ENCODE measurements around the gene IP6K1.
"Not testable (repeated sequence)": the region's sequence is repeated elsewhere in the genome, so short reads cannot be mapped to it uniquely, and the experiment has no call there.

The IP6K1 gene

DNA sequence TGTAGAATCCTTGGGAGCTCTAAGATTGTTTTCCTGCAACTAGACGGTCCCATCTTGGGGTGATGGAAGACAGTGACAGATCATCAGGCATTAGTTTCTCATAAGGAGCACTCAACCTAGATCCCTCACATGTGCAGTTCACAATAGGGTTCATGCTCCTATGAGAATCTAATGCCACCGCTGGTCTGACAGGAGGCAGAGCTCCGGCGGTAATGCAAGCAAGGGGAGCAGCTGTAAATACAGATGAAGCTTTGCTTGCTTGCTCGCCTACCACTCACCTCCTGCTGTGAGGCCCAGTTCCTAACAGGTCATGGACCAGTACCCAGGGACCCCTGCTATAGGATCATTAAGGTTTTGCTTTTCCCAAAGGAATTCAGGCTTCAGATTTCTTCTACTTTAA is 37.5 kb downstream of the IP6K1 start:
- H3K4me3 ChIP-seq (ENCODE audit: low read depth in 1 of 5, low read length in 5 of 5); H3K27ac ChIP-seq (ENCODE audit: low read depth, low read length); H3K4me1 ChIP-seq (ENCODE audit: control insufficient read depth in 5 of 5, insufficient read depth in 5 of 5, low read length in 5 of 5); H3K9me3 ChIP-seq (ENCODE audit: control insufficient read depth in 5 of 5, low read length in 5 of 5); H3K9ac ChIP-seq (ENCODE audit: low read length in 5 of 5); H3K27me3 ChIP-seq (ENCODE audit: control insufficient read depth in 5 of 5, insufficient read depth in 4 of 5, low read length in 5 of 5): not testable (repeated sequence)
- H3K36me3 ChIP-seq (ENCODE audit: control insufficient read depth in 5 of 5, insufficient read depth in 5 of 5, low read length in 5 of 5): peaks cover 6 to 26% (median 19%) of the 10 kb centered on the region in 5 donors

GRCh38 chr3:49747792-49748480 is 38.4 kb downstream of the IP6K1 start:
- Histone ChIP-seq H3K4me3 (ENCODE audit: low read depth in 1 of 5, low read length in 5 of 5) (no peak overlapping the region), H3K36me3 (ENCODE audit: control insufficient read depth in 5 of 5, insufficient read depth in 5 of 5, low read length in 5 of 5) (peaks cover 6 to 33% (median 20%) of the 10 kb centered on the region in 5 donors), H3K27me3 (ENCODE audit: control insufficient read depth in 5 of 5, insufficient read depth in 4 of 5, low read length in 5 of 5) (no peaks in the 10 kb centered on the region), H3K9ac (ENCODE audit: low read length in 5 of 5) (no peak overlapping the region), H3K27ac (ENCODE audit: low read depth, low read length) (no peak overlapping the region), H3K9me3 (ENCODE audit: control insufficient read depth in 5 of 5, low read length in 5 of 5) (no peaks in the 10 kb centered on the region), H3K4me1 (ENCODE audit: control insufficient read depth in 5 of 5, insufficient read depth in 5 of 5, low read length in 5 of 5) (no peaks in the 10 kb centered on the region)

DNA sequence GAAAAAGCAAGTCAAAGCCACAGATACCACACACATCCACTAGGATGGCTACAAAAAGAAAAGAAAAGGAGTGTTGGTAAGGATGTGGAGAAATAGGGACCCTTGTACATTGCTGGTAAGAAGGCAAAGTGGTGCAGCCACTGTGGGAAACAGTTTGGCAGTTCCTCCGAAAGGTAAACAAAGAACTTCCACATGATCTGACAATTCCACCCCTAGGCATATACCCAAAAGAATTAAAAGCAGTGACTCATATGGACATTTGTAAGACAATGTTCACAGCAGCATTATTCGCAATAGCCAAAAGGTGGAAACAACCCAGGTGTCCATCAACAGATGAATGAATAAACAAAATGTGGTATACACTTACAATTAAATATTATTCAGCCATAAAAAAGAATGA is 40.4 kb downstream of the IP6K1 start:
- Histone ChIP-seq H3K4me1 (ENCODE audit: control insufficient read depth in 5 of 5, insufficient read depth in 5 of 5, low read length in 5 of 5) (no peaks in the 10 kb centered on the region), H3K27me3 (ENCODE audit: control insufficient read depth in 5 of 5, insufficient read depth in 4 of 5, low read length in 5 of 5) (no peaks in the 10 kb centered on the region), H3K36me3 (ENCODE audit: control insufficient read depth in 5 of 5, insufficient read depth in 5 of 5, low read length in 5 of 5) (peaks cover 6 to 37% (median 20%) of the 10 kb centered on the region in 5 donors), H3K27ac (ENCODE audit: low read depth, low read length) (no peak overlapping the region), H3K9me3 (ENCODE audit: control insufficient read depth in 5 of 5, low read length in 5 of 5) (no peaks in the 10 kb centered on the region), H3K4me3 (ENCODE audit: low read depth in 1 of 5, low read length in 5 of 5) (no peak overlapping the region), H3K9ac (ENCODE audit: low read length in 5 of 5) (no peak overlapping the region)

DNA sequence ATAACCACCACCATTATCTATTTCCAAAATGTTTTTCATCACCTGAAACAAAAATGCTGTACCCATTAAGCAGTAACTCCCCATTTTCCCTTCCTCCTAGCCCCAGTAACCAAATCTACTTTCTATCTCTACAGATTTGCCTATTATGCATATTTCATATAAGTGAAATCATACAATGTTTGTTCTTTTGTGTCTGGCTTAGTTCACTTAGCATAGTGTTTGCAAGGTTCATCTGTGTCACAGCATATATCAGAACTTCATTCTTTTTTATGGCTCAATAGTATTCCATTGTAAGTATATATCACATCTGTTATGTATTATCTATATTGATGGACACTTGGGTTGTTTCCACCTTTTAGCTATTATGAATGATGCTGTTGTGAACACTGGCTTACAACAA is 45.9 kb downstream of the IP6K1 start:
- Histone ChIP-seq H3K9ac (ENCODE audit: low read length in 5 of 5) (no peak overlapping the region), H3K9me3 (ENCODE audit: control insufficient read depth in 5 of 5, low read length in 5 of 5) (no peaks in the 10 kb centered on the region), H3K27me3 (ENCODE audit: control insufficient read depth in 5 of 5, insufficient read depth in 4 of 5, low read length in 5 of 5) (no peaks in the 10 kb centered on the region), H3K36me3 (ENCODE audit: control insufficient read depth in 5 of 5, insufficient read depth in 5 of 5, low read length in 5 of 5) (peaks cover 9 to 51% (median 27%) of the 10 kb centered on the region in 5 donors), H3K27ac (ENCODE audit: low read depth, low read length) (no peak overlapping the region), H3K4me1 (ENCODE audit: control insufficient read depth in 5 of 5, insufficient read depth in 5 of 5, low read length in 5 of 5) (no peaks in the 10 kb centered on the region), H3K4me3 (ENCODE audit: low read depth in 1 of 5, low read length in 5 of 5) (no peak overlapping the region)

DNA sequence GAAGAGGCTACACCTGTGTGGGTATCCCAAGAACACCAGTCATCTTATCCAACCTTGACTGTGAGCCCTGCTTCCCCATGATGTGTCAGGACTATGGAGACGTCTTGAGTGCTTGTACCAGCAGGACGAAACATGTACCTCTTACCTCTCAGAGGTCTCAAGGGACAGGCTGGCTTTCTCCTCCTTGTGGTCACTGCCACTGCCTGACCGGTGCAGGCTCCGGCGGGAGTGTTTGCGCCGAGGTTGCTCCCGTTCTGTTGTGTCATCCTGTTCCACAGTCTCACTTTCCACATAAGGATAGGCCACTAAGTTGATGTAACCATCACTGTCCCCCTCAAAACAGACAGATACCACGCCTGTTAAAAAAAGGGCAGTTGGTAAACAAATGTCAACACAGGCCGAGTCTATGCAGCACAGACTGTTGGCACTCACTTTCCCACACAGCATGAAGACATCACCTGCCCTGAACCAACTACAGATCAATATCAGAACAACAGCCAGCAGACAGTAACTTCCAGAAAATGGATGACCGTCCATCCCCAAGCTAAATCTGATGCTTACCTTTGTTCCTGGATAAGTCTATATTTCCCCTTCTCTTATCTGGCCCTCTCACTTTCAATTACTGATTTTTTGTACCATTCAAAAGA is 48.2 kb downstream of the IP6K1 start:
- Histone ChIP-seq H3K9ac (ENCODE audit: low read length in 5 of 5) (no peak overlapping the region), H3K9me3 (ENCODE audit: control insufficient read depth in 5 of 5, low read length in 5 of 5) (no peaks in the 10 kb centered on the region), H3K36me3 (ENCODE audit: control insufficient read depth in 5 of 5, insufficient read depth in 5 of 5, low read length in 5 of 5) (peaks cover 14 to 55% (median 37%) of the 10 kb centered on the region in 5 donors), H3K27me3 (ENCODE audit: control insufficient read depth in 5 of 5, insufficient read depth in 4 of 5, low read length in 5 of 5) (no peaks in the 10 kb centered on the region), H3K27ac (ENCODE audit: low read depth, low read length) (no peak overlapping the region), H3K4me3 (ENCODE audit: low read depth in 1 of 5, low read length in 5 of 5) (no peak overlapping the region), H3K4me1 (ENCODE audit: control insufficient read depth in 5 of 5, insufficient read depth in 5 of 5, low read length in 5 of 5) (no peaks in the 10 kb centered on the region)

DNA sequence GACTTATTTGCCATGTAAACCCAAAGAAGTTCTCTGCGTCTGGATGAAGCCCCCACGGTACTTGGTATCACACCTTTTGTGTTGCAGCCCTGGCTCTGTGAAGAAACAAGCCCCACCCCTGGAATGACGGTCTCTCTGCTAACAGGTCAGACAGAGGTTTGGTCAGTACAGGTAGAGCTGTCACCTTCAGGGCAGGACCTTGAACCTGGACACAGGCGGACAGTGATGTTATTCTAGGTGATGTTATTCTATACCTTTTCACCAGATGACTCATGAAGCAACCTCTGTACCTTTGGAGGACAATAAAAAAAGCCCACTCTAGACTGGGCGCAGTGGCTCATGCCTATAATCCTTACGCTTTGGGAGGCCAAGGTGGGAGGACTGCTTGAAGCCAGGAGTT is 51.6 kb downstream of the IP6K1 start:
- Histone ChIP-seq H3K27ac (ENCODE audit: low read depth, low read length) (no peak overlapping the region), H3K9me3 (ENCODE audit: control insufficient read depth in 5 of 5, low read length in 5 of 5) (no peaks in the 10 kb centered on the region), H3K36me3 (ENCODE audit: control insufficient read depth in 5 of 5, insufficient read depth in 5 of 5, low read length in 5 of 5) (peaks cover 14 to 75% (median 61%) of the 10 kb centered on the region in 5 donors)

GRCh38 chr3:49733551-49733950 is 52.8 kb downstream of the IP6K1 start:
- Histone ChIP-seq H3K27ac (ENCODE audit: low read depth, low read length) (no peak overlapping the region), H3K27me3 (ENCODE audit: control insufficient read depth in 5 of 5, insufficient read depth in 4 of 5, low read length in 5 of 5) (no peaks in the 10 kb centered on the region), H3K9me3 (ENCODE audit: control insufficient read depth in 5 of 5, low read length in 5 of 5) (no peaks in the 10 kb centered on the region), H3K4me1 (ENCODE audit: control insufficient read depth in 5 of 5, insufficient read depth in 5 of 5, low read length in 5 of 5) (no peaks in the 10 kb centered on the region), H3K9ac (ENCODE audit: low read length in 5 of 5) (no peak overlapping the region), H3K4me3 (ENCODE audit: low read depth in 1 of 5, low read length in 5 of 5) (no peak overlapping the region), H3K36me3 (ENCODE audit: control insufficient read depth in 5 of 5, insufficient read depth in 5 of 5, low read length in 5 of 5) (peaks cover 14 to 71% (median 61%) of the 10 kb centered on the region in 5 donors)

More for the DNA sequence above, 51.6 kb downstream of the IP6K1 start:
- no peaks in the 10 kb centered on the region for H3K27me3 ChIP-seq (ENCODE audit: control insufficient read depth in 5 of 5, insufficient read depth in 4 of 5, low read length in 5 of 5)
- no peak overlapping the region for H3K4me3 ChIP-seq (ENCODE audit: low read depth in 1 of 5, low read length in 5 of 5)
- H3K9ac ChIP-seq (ENCODE audit: low read length in 5 of 5): no peak overlapping the region
- no peaks in the 10 kb centered on the region for H3K4me1 ChIP-seq (ENCODE audit: control insufficient read depth in 5 of 5, insufficient read depth in 5 of 5, low read length in 5 of 5)

GRCh38 chr3:49732597-49732996 is 53.7 kb downstream of the IP6K1 start:
- no peak overlapping the region for H3K9ac ChIP-seq (ENCODE audit: low read length in 5 of 5)
- no peaks in the 10 kb centered on the region for H3K4me1 ChIP-seq (ENCODE audit: control insufficient read depth in 5 of 5, insufficient read depth in 5 of 5, low read length in 5 of 5)
- H3K9me3 ChIP-seq (ENCODE audit: control insufficient read depth in 5 of 5, low read length in 5 of 5): no peaks in the 10 kb centered on the region
- no peak overlapping the region for H3K27ac ChIP-seq (ENCODE audit: low read depth, low read length)
- no peaks in the 10 kb centered on the region for H3K27me3 ChIP-seq (ENCODE audit: control insufficient read depth in 5 of 5, insufficient read depth in 4 of 5, low read length in 5 of 5)
- H3K4me3 ChIP-seq (ENCODE audit: low read depth in 1 of 5, low read length in 5 of 5): no peak overlapping the region
- peaks cover 14 to 68% (median 57%) of the 10 kb centered on the region in 5 donors for H3K36me3 ChIP-seq (ENCODE audit: control insufficient read depth in 5 of 5, insufficient read depth in 5 of 5, low read length in 5 of 5)

DNA sequence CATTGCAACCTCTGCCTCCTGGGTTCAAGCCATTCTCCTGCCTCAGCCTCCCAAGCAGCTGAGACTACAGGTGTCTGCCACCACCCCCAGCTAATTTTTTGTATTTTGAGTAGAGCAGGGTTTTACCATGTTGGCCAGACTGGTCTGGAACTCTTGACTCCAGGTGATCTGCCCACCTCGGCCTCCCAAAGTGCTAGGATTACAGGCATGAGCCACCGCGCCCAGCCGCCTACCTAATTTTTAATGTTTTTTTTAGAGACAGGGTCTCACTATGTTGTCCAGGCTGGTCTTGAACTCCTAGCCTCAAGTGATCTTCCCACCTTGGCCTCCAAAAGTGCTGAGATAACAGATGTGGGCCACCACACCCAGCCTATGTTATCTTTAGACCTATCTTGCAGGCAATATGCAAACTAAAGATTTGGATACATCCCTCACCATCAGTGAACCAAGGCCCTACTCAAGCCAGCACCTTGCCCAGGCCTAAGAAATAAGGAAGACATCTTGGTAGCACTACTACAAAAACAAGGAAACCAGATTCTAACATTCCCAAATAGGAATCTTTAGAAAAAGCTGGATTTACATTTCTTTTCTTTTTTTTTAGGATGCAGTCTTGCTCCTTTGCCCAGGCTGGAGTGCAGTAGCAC is 56.3 kb downstream of the IP6K1 start:
- no peaks in the 10 kb centered on the region for H3K4me1 ChIP-seq (ENCODE audit: control insufficient read depth in 5 of 5, insufficient read depth in 5 of 5, low read length in 5 of 5)
- no peak overlapping the region for H3K4me3 ChIP-seq (ENCODE audit: low read depth in 1 of 5, low read length in 5 of 5)
- no peak overlapping the region for H3K27ac ChIP-seq (ENCODE audit: low read depth, low read length)
- peaks cover 4 to 73% (median 62%) of the 10 kb centered on the region in 5 donors for H3K36me3 ChIP-seq (ENCODE audit: control insufficient read depth in 5 of 5, insufficient read depth in 5 of 5, low read length in 5 of 5)
- no peak overlapping the region for H3K9ac ChIP-seq (ENCODE audit: low read length in 5 of 5)
- no peaks in the 10 kb centered on the region for H3K9me3 ChIP-seq (ENCODE audit: control insufficient read depth in 5 of 5, low read length in 5 of 5)
- no peaks in the 10 kb centered on the region for H3K27me3 ChIP-seq (ENCODE audit: control insufficient read depth in 5 of 5, insufficient read depth in 4 of 5, low read length in 5 of 5)

DNA sequence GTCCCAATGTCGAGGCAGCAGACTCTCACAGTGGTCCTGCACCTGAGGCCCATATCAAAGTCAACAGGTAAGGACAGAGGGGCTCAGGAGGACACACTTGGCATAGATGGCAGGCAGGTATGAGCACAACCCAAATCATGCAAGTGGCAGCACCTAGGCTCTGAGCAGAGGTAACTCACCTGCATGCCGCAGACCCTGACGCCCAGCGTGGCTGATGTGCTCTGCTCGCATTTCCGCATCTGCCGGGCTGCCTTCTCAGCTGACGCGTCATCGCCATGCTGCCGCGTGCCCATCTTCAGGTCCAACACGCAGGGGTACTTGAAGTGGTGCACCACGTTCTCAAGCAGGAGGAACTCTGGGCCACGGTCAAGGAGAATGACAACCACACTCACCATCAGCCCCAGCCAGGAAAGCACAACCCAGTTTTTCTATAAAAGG is 58.4 kb downstream of the IP6K1 start:
- Histone ChIP-seq H3K9me3 (ENCODE audit: control insufficient read depth in 5 of 5, low read length in 5 of 5) (no peaks in the 10 kb centered on the region), H3K36me3 (ENCODE audit: control insufficient read depth in 5 of 5, insufficient read depth in 5 of 5, low read length in 5 of 5) (peaks cover 0 to 59% (median 51%) of the 10 kb centered on the region in 5 donors), H3K9ac (ENCODE audit: low read length in 5 of 5) (no peak overlapping the region), H3K27me3 (ENCODE audit: control insufficient read depth in 5 of 5, insufficient read depth in 4 of 5, low read length in 5 of 5) (no peaks in the 10 kb centered on the region), H3K4me3 (ENCODE audit: low read depth in 1 of 5, low read length in 5 of 5) (no peak overlapping the region), H3K4me1 (ENCODE audit: control insufficient read depth in 5 of 5, insufficient read depth in 5 of 5, low read length in 5 of 5) (peaks cover 3 to 17% (median 16%) of the 10 kb centered on the region in 5 donors), H3K27ac (ENCODE audit: low read depth, low read length) (no peak overlapping the region)

All from subcutaneous abdominal adipose tissue (tissue), 5 donors.